Measurements from ENCODE around the gene PLLP.

DNA sequence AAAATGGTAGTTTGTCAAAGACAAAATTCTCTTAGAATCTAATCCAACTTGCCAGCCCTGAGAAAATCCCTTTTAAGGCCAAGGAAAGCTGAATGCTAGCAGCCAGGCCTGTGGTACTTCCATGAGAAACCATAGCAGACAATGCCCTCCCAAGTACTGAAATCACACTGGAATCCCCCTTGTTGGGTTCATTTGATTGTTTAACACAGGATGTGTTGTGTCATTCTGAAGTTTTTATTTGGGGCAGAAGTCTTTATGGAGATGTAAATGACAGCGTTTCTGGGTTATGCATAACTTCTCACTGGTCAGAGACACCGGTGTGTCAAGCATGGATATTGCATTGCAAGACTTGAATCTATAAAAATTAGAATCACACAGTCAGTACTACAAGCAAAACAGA, 45.4 kb downstream of the PLLP start:
- TF ChIP-seq, protein P1, sequence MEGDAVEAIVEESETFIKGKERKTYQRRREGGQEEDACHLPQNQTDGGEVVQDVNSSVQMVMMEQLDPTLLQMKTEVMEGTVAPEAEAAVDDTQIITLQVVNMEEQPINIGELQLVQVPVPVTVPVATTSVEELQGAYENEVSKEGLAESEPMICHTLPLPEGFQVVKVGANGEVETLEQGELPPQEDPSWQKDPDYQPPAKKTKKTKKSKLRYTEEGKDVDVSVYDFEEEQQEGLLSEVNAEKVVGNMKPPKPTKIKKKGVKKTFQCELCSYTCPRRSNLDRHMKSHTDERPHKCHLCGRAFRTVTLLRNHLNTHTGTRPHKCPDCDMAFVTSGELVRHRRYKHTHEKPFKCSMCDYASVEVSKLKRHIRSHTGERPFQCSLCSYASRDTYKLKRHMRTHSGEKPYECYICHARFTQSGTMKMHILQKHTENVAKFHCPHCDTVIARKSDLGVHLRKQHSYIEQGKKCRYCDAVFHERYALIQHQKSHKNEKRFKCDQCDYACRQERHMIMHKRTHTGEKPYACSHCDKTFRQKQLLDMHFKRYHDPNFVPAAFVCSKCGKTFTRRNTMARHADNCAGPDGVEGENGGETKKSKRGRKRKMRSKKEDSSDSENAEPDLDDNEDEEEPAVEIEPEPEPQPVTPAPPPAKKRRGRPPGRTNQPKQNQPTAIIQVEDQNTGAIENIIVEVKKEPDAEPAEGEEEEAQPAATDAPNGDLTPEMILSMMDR (conservative IDR thresholded peaks at IDR 0.05; ENCODE audit: low read length) = no peak
- no peak for TF ChIP-seq EZH2phosphoT487 (IDR thresholded peaks at IDR 0.05; ENCODE audit: borderline replicate concordance, low read depth, low read length)

Measured in OCI-LY7 (cell line).